IgD-negative memory B cell (primary cell): ENCODE data around the gene PPM1F. TPM values are rescaled to one million over a fixed set of nuclear protein-coding genes. Genes with fewer than 3 reads are reported as not detected.

ENCODE experiments used
- H3K27ac Mint-ChIP-seq, 3 donors: one replicate each; pipeline ENCODE4 v1.8.0; 2020 to 2022; ENCODE audit warnings: mild to moderate bottlenecking in 3 of 3, mixed read lengths in 3 of 3, moderate library complexity in 1 of 3
- H3K27me3 Mint-ChIP-seq: one replicate; pipeline ENCODE4 v1.8.0; 2021; ENCODE audit warnings: mixed read lengths
- H3K36me3 Mint-ChIP-seq: one replicate; pipeline ENCODE4 v1.8.0; 2020; ENCODE audit warnings: mild to moderate bottlenecking, mixed read lengths
- H3K4me1 Mint-ChIP-seq, 3 donors: one replicate each; pipeline ENCODE4 v1.8.0; 2020 to 2022; ENCODE audit warnings: mixed read lengths in 3 of 3, mild to moderate bottlenecking in 1 of 3
- H3K4me3 Mint-ChIP-seq, 4 donors: one replicate each; pipeline ENCODE4 v1.8.0; 2020 to 2022; ENCODE audit warnings: mild to moderate bottlenecking in 4 of 4, mixed read lengths in 4 of 4, moderate library complexity in 3 of 4
- H3K9me3 Mint-ChIP-seq, 3 donors: one replicate each; pipeline ENCODE4 v1.8.0; 2020 to 2021; ENCODE audit warnings: mixed read lengths in 3 of 3, mild to moderate bottlenecking in 1 of 3
- polyA plus RNA-seq: library from polyadenylated mRNA; unstranded; fragments of 300-500 nt; fragmentation: Illumina TruSeq; gene quantifications from one replicate; pipeline ENCODE4 v1.2.3, GENCODE V29; 2021

Gene PPM1F
- polyA plus RNA-seq, 1 donor from 2014 or later, result 9.6 TPM

- peak within 1 kb of the TSS; percentile 88 to 95 (median 91) for H3K4me3 Mint-ChIP-seq
- peaks cover 21 to 29% (median 24%) of the 10 kb centered on the region in 3 donors for H3K4me1 Mint-ChIP-seq
- no peaks in the 10 kb centered on the region for H3K9me3 Mint-ChIP-seq
Measured at GRCh38 chr22:21982338-21982965, 29.8 kb upstream of the PPM1F start, which contains the start of gene TOP3B. Gene TOP3B, minus strand, starts transcription at chr22:21982787. Its CDS starts 7,078 bp downstream, at chr22:21975709.

GRCh38 chr22:21981874-21982273 is 29.2 kb upstream of the PPM1F start:
- H3K9me3 Mint-ChIP-seq, result no peaks in the 10 kb centered on the region
- H3K4me3 Mint-ChIP-seq, result peak overlapping the region; percentile 88 to 95 (median 91)
- peaks cover 21 to 29% (median 24%) of the 10 kb centered on the region in 3 donors for H3K4me1 Mint-ChIP-seq
- no peaks in the 10 kb centered on the region for H3K27me3 Mint-ChIP-seq
- H3K27ac Mint-ChIP-seq, result peak overlapping the region in 2 of 3 donors; percentile 59 to 92
- H3K36me3 Mint-ChIP-seq, result no peaks in the 10 kb centered on the region

More at GRCh38 chr22:21982338-21982965, 29.8 kb upstream of the PPM1F start, which contains the start of gene TOP3B:
- H3K36me3 Mint-ChIP-seq, result no peaks in the 10 kb centered on the region
- H3K27me3 Mint-ChIP-seq, result no peaks in the 10 kb centered on the region
- H3K27ac Mint-ChIP-seq, result peak within 1 kb of the TSS; percentile 59 to 92 (median 89)

- Mint-ChIP-seq H3K4me3 (peak overlapping the region in 3 of 4 donors; percentile 9 to 91 (median 60)), H3K27me3 (no peaks in the 10 kb centered on the region), H3K36me3 (no peaks in the 10 kb centered on the region), H3K27ac (peak overlapping the region in 1 of 3 donors; percentile 62), H3K9me3 (no peaks in the 10 kb centered on the region), H3K4me1 (peaks cover 21 to 32% (median 29%) of the 10 kb centered on the region in 3 donors)
Measured at GRCh38 chr22:21980547-21980946, 27.9 kb upstream of the PPM1F start.

GRCh38 chr22:21978564-21979386 is 26.1 kb upstream of the PPM1F start:
- no peaks in the 10 kb centered on the region for H3K9me3 Mint-ChIP-seq
- peak overlapping the region in 2 of 4 donors; percentile 49 to 83 for H3K4me3 Mint-ChIP-seq
- no peaks in the 10 kb centered on the region for H3K27me3 Mint-ChIP-seq
- H3K36me3 Mint-ChIP-seq, result no peaks in the 10 kb centered on the region
- peak overlapping the region in 1 of 3 donors; percentile 32 for H3K27ac Mint-ChIP-seq
- H3K4me1 Mint-ChIP-seq, result peaks cover 21 to 32% (median 29%) of the 10 kb centered on the region in 3 donors

GRCh38 chr22:21977814-21978213 is 25.2 kb upstream of the PPM1F start:
- Mint-ChIP-seq H3K27ac (no peak overlapping the region), H3K4me3 (peak overlapping the region in 1 of 4 donors; percentile 83), H3K9me3 (no peaks in the 10 kb centered on the region), H3K36me3 (no peaks in the 10 kb centered on the region), H3K4me1 (peaks cover 21 to 32% (median 29%) of the 10 kb centered on the region in 3 donors), H3K27me3 (no peaks in the 10 kb centered on the region)

GRCh38 chr22:21975854-21976345 is 23.3 kb upstream of the PPM1F start:
- H3K9me3 Mint-ChIP-seq, result no peaks in the 10 kb centered on the region
- peaks cover 12 to 25% (median 19%) of the 10 kb centered on the region in 3 donors for H3K4me1 Mint-ChIP-seq
- H3K36me3 Mint-ChIP-seq, result peaks cover 2% of the 10 kb centered on the region
- no peak overlapping the region for H3K27ac Mint-ChIP-seq
- H3K4me3 Mint-ChIP-seq, result peak overlapping the region in 1 of 4 donors; percentile 57
- H3K27me3 Mint-ChIP-seq, result no peaks in the 10 kb centered on the region

GRCh38 chr22:21975273-21975672 is 22.6 kb upstream of the PPM1F start:
- H3K27ac Mint-ChIP-seq, result no peak overlapping the region
- no peaks in the 10 kb centered on the region for H3K27me3 Mint-ChIP-seq
- peak overlapping the region in 1 of 4 donors; percentile 57 for H3K4me3 Mint-ChIP-seq
- peaks cover 10 to 23% (median 17%) of the 10 kb centered on the region in 3 donors for H3K4me1 Mint-ChIP-seq
- no peaks in the 10 kb centered on the region for H3K9me3 Mint-ChIP-seq
- peaks cover 2% of the 10 kb centered on the region for H3K36me3 Mint-ChIP-seq

GRCh38 chr22:21974058-21974649 is 21.5 kb upstream of the PPM1F start:
- no peaks in the 10 kb centered on the region for H3K27me3 Mint-ChIP-seq
- H3K27ac Mint-ChIP-seq, result peak overlapping the region in 1 of 3 donors; percentile 64
- H3K4me1 Mint-ChIP-seq, result peaks cover 6 to 20% (median 12%) of the 10 kb centered on the region in 3 donors
- H3K4me3 Mint-ChIP-seq, result no peak overlapping the region
- no peaks in the 10 kb centered on the region for H3K9me3 Mint-ChIP-seq
- peaks cover 2% of the 10 kb centered on the region for H3K36me3 Mint-ChIP-seq

- Mint-ChIP-seq H3K27ac (no peak overlapping the region), H3K27me3 (no peaks in the 10 kb centered on the region), H3K4me1 (peaks cover 0 to 11% (median 3%) of the 10 kb centered on the region in 3 donors), H3K36me3 (peaks cover 3% of the 10 kb centered on the region), H3K4me3 (no peak overlapping the region), H3K9me3 (no peaks in the 10 kb centered on the region)
Measured at GRCh38 chr22:21972806-21973205, 20.2 kb upstream of the PPM1F start.

- no peak overlapping the region for H3K4me3 Mint-ChIP-seq
- peaks cover 0 to 8% (median 3%) of the 10 kb centered on the region in 3 donors for H3K4me1 Mint-ChIP-seq
- H3K27me3 Mint-ChIP-seq, result no peaks in the 10 kb centered on the region
- H3K27ac Mint-ChIP-seq, result no peak overlapping the region
- H3K9me3 Mint-ChIP-seq, result no peaks in the 10 kb centered on the region
- H3K36me3 Mint-ChIP-seq, result peaks cover 3% of the 10 kb centered on the region
Measured at GRCh38 chr22:21972293-21972779, 19.7 kb upstream of the PPM1F start.

- Mint-ChIP-seq H3K27me3 (no peaks in the 10 kb centered on the region), H3K27ac (no peak overlapping the region), H3K9me3 (no peaks in the 10 kb centered on the region), H3K36me3 (peaks cover 3% of the 10 kb centered on the region), H3K4me1 (peaks cover 0 to 8% (median 3%) of the 10 kb centered on the region in 3 donors), H3K4me3 (no peak overlapping the region)
Measured at GRCh38 chr22:21971858-21972275, 19.2 kb upstream of the PPM1F start.

GRCh38 chr22:21970800-21971617 is 18.4 kb upstream of the PPM1F start:
- Mint-ChIP-seq H3K4me1 (peaks cover 0 to 3% (median 2%) of the 10 kb centered on the region in 3 donors), H3K27me3 (no peaks in the 10 kb centered on the region), H3K36me3 (peaks cover 3% of the 10 kb centered on the region), H3K27ac (no peak overlapping the region), H3K4me3 (no peak overlapping the region), H3K9me3 (no peaks in the 10 kb centered on the region)

- H3K9me3 Mint-ChIP-seq, result no peaks in the 10 kb centered on the region
- no peaks in the 10 kb centered on the region for H3K27me3 Mint-ChIP-seq
- peaks cover 0 to 3% (median 0%) of the 10 kb centered on the region in 3 donors for H3K4me1 Mint-ChIP-seq
- peaks cover 4% of the 10 kb centered on the region for H3K36me3 Mint-ChIP-seq
- H3K27ac Mint-ChIP-seq, result no peak overlapping the region
- H3K4me3 Mint-ChIP-seq, result no peak overlapping the region
Measured at GRCh38 chr22:21970037-21970799, 17.6 kb upstream of the PPM1F start.
